HepG2 (cell line): ENCODE data around the gene RMND5A. TPM values are rescaled to one million over a fixed set of nuclear protein-coding genes. Genes with fewer than 3 reads are reported as not detected.
A peak's percentile ranks its signal among the peaks of the same experiment; 100 is the strongest.

Experiments used
- CEBPG ChIP-seq: IDR thresholded peaks from 2 replicates; pipeline ENCODE4 v1.6.1; 2016
- DMAP1 ChIP-seq: IDR thresholded peaks from 2 replicates; pipeline ENCODE4 v1.6.1; 2016
- SMAD9 ChIP-seq: sonication (generic); formaldehyde crosslinking; IDR thresholded peaks from 2 replicates; pipeline ENCODE4 v1.5.1; 2020; ENCODE audit warnings: mild to moderate bottlenecking, missing genetic modification reagents
- ZNF335 ChIP-seq: sonication (generic); formaldehyde crosslinking; IDR thresholded peaks from 2 replicates; pipeline ENCODE4 v1.4.0; 2020; ENCODE audit warnings: missing genetic modification reagents
- ZNF337 ChIP-seq: sonication (generic); formaldehyde crosslinking; IDR thresholded peaks from 2 replicates; pipeline ENCODE4 v1.5.1; 2020; ENCODE audit warnings: missing genetic modification reagents, low read depth, mild to moderate bottlenecking, borderline replicate concordance
- ZNF510 ChIP-seq: sonication (generic); formaldehyde crosslinking; IDR thresholded peaks from 2 replicates; pipeline ENCODE4 v1.4.0; 2020; ENCODE audit warnings: low read depth, mild to moderate bottlenecking, missing genetic modification reagents
- ZNF644 ChIP-seq: IDR thresholded peaks from 2 replicates; pipeline ENCODE4 v1.6.1; 2016; ENCODE audit warnings: low read depth
- polyA plus RNA-seq, 8 experiments: library from polyadenylated mRNA; depleted of rRNA in 3 of 8; stranded (reverse) in 7 of 8; unstranded in 1 of 8; fragments of >200 nt; fragmentation: Illumina TruSeq in 4 of 8; extraction: Trizol in 4 of 8; gene quantifications; 2 replicates each; pipeline versions ENCODE4 v1.2.1 to v1.2.3, GENCODE V29; 2011 to 2016; ENCODE audit warnings: low read depth in 4 of 8, missing spikeins in 1 of 8, mixed read lengths in 1 of 8; ENCODE audit not compliant: insufficient read depth in 1 of 8
- total RNA-seq, 5 experiments: library from RNA; depleted of rRNA; stranded (reverse); fragments of >200 nt; fragmentation: Illumina TruSeq; extraction: Trizol; gene quantifications; 2 replicates each; pipeline ENCODE4 v1.2.3, GENCODE V29; 2016; ENCODE audit warnings: low read depth in 1 of 5
- TF ChIP-seq, protein P1 (sequence below): sonication (generic); formaldehyde crosslinking; IDR thresholded peaks from 2 replicates; pipeline ENCODE4 v1.4.0; 2020; ENCODE audit warnings: mild to moderate bottlenecking, low read depth, missing genetic modification reagents
- TF ChIP-seq, protein P2 (sequence below): sonication (generic); formaldehyde crosslinking; IDR thresholded peaks from 2 replicates; pipeline ENCODE4 v1.5.0; 2020; ENCODE audit warnings: mild to moderate bottlenecking, missing genetic modification reagents, moderate library complexity
- TF ChIP-seq, protein P3 (sequence below): sonication (generic); formaldehyde crosslinking; IDR thresholded peaks from 2 replicates; pipeline ENCODE4 v1.4.0; 2020; ENCODE audit warnings: missing genetic modification reagents, borderline replicate concordance
- TF ChIP-seq, protein P4 (sequence below): IDR thresholded peaks from 2 replicates; pipeline ENCODE4 v1.4.0; 2020; ENCODE audit warnings: mild to moderate bottlenecking, missing genetic modification reagents
- TF ChIP-seq, protein P5 (sequence below): sonication (generic); formaldehyde crosslinking; IDR thresholded peaks from 2 replicates; pipeline ENCODE4 v1.8.1; 2022; ENCODE audit warnings: low read depth, mild to moderate bottlenecking, missing genetic modification reagents
- TF ChIP-seq, protein P6 (sequence below): IDR thresholded peaks from 2 replicates; pipeline ENCODE4 v1.6.1; 2012; ENCODE audit warnings: inconsistent platforms

Gene RMND5A
- total and polyA plus RNA-seq, 2 of the 13 experiments (the other 11 are each of a cell fraction or from before 2014, with no cell fraction given), result 31.0 to 66.4 TPM

DNA sequence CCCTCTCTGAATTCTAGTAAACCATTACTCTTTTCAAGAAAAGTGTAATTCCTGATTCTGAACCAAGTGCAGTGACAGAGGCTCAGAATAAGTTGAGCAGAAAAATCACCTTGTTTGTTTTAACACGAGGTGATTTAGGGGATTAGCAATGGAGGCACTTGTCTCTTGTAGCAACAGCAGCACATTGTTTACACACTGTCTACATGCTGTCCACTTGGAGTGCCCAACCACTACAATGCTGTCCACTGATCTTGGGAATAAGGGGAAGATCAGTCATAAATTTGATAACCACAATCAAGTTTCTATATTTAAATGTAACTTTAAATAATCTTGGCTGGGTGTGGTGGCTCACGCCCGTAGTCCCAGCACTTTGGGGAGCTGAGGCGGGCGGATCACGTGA lies 13.9 kb upstream of the RMND5A start (continued):
- TF ChIP-seq ZNF337 (CRISPR knock-in tag) (no peak), DMAP1 (CRISPR knock-in tag) (no peak), ZNF335 (CRISPR knock-in tag) (no peak), CEBPG (CRISPR knock-in tag) (no peak; the same call in 1 of the 2 replicates), ZNF510 (CRISPR knock-in tag) (no peak), SMAD9 (CRISPR knock-in tag) (no peak), ZNF644 (CRISPR knock-in tag) (peak; percentile 55; the same call in 1 of the 2 replicates)
- TF ChIP-seq, protein P1, sequence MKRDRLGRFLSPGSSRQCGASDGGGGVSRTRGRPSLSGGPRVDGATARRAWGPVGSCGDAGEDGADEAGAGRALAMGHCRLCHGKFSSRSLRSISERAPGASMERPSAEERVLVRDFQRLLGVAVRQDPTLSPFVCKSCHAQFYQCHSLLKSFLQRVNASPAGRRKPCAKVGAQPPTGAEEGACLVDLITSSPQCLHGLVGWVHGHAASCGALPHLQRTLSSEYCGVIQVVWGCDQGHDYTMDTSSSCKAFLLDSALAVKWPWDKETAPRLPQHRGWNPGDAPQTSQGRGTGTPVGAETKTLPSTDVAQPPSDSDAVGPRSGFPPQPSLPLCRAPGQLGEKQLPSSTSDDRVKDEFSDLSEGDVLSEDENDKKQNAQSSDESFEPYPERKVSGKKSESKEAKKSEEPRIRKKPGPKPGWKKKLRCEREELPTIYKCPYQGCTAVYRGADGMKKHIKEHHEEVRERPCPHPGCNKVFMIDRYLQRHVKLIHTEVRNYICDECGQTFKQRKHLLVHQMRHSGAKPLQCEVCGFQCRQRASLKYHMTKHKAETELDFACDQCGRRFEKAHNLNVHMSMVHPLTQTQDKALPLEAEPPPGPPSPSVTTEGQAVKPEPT (CRISPR knock-in tag), result no peak
- TF ChIP-seq, protein P2, sequence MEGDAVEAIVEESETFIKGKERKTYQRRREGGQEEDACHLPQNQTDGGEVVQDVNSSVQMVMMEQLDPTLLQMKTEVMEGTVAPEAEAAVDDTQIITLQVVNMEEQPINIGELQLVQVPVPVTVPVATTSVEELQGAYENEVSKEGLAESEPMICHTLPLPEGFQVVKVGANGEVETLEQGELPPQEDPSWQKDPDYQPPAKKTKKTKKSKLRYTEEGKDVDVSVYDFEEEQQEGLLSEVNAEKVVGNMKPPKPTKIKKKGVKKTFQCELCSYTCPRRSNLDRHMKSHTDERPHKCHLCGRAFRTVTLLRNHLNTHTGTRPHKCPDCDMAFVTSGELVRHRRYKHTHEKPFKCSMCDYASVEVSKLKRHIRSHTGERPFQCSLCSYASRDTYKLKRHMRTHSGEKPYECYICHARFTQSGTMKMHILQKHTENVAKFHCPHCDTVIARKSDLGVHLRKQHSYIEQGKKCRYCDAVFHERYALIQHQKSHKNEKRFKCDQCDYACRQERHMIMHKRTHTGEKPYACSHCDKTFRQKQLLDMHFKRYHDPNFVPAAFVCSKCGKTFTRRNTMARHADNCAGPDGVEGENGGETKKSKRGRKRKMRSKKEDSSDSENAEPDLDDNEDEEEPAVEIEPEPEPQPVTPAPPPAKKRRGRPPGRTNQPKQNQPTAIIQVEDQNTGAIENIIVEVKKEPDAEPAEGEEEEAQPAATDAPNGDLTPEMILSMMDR (CRISPR knock-in tag), result peak; percentile 18; the same call in 1 of the 2 replicates
- TF ChIP-seq, protein P3, sequence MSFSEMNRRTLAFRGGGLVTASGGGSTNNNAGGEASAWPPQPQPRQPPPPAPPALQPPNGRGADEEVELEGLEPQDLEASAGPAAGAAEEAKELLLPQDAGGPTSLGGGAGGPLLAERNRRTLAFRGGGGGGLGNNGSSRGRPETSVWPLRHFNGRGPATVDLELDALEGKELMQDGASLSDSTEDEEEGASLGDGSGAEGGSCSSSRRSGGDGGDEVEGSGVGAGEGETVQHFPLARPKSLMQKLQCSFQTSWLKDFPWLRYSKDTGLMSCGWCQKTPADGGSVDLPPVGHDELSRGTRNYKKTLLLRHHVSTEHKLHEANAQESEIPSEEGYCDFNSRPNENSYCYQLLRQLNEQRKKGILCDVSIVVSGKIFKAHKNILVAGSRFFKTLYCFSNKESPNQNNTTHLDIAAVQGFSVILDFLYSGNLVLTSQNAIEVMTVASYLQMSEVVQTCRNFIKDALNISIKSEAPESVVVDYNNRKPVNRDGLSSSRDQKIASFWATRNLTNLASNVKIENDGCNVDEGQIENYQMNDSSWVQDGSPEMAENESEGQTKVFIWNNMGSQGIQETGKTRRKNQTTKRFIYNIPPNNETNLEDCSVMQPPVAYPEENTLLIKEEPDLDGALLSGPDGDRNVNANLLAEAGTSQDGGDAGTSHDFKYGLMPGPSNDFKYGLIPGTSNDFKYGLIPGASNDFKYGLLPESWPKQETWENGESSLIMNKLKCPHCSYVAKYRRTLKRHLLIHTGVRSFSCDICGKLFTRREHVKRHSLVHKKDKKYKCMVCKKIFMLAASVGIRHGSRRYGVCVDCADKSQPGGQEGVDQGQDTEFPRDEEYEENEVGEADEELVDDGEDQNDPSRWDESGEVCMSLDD (CRISPR knock-in tag), result no peak
- TF ChIP-seq, protein P4, sequence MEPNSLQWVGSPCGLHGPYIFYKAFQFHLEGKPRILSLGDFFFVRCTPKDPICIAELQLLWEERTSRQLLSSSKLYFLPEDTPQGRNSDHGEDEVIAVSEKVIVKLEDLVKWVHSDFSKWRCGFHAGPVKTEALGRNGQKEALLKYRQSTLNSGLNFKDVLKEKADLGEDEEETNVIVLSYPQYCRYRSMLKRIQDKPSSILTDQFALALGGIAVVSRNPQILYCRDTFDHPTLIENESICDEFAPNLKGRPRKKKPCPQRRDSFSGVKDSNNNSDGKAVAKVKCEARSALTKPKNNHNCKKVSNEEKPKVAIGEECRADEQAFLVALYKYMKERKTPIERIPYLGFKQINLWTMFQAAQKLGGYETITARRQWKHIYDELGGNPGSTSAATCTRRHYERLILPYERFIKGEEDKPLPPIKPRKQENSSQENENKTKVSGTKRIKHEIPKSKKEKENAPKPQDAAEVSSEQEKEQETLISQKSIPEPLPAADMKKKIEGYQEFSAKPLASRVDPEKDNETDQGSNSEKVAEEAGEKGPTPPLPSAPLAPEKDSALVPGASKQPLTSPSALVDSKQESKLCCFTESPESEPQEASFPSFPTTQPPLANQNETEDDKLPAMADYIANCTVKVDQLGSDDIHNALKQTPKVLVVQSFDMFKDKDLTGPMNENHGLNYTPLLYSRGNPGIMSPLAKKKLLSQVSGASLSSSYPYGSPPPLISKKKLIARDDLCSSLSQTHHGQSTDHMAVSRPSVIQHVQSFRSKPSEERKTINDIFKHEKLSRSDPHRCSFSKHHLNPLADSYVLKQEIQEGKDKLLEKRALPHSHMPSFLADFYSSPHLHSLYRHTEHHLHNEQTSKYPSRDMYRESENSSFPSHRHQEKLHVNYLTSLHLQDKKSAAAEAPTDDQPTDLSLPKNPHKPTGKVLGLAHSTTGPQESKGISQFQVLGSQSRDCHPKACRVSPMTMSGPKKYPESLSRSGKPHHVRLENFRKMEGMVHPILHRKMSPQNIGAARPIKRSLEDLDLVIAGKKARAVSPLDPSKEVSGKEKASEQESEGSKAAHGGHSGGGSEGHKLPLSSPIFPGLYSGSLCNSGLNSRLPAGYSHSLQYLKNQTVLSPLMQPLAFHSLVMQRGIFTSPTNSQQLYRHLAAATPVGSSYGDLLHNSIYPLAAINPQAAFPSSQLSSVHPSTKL (CRISPR knock-in tag), result 0 out of 2 replicates have a peak, but pooled peaks have one; percentile 31
- TF ChIP-seq, protein P5, sequence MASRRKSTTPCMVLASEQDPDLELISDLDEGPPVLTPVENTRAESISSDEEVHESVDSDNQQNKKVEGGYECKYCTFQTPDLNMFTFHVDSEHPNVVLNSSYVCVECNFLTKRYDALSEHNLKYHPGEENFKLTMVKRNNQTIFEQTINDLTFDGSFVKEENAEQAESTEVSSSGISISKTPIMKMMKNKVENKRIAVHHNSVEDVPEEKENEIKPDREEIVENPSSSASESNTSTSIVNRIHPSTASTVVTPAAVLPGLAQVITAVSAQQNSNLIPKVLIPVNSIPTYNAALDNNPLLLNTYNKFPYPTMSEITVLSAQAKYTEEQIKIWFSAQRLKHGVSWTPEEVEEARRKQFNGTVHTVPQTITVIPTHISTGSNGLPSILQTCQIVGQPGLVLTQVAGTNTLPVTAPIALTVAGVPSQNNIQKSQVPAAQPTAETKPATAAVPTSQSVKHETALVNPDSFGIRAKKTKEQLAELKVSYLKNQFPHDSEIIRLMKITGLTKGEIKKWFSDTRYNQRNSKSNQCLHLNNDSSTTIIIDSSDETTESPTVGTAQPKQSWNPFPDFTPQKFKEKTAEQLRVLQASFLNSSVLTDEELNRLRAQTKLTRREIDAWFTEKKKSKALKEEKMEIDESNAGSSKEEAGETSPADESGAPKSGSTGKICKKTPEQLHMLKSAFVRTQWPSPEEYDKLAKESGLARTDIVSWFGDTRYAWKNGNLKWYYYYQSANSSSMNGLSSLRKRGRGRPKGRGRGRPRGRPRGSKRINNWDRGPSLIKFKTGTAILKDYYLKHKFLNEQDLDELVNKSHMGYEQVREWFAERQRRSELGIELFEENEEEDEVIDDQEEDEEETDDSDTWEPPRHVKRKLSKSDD (CRISPR knock-in tag), result no peak
- TF ChIP-seq, protein P6, sequence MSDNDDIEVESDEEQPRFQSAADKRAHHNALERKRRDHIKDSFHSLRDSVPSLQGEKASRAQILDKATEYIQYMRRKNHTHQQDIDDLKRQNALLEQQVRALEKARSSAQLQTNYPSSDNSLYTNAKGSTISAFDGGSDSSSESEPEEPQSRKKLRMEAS, result peak; percentile 31; the same call in 1 of the 2 replicates
